T-helper 22 cell (primary cell): ENCODE measurements around the gene FTL.
A peak's percentile ranks its signal among the peaks of the same experiment; 100 is the strongest.

Experiments
- DNase-seq: peaks from one replicate; pipeline ENCODE4 v3.0.0-alpha.2; 2020; ENCODE audit warnings: low read depth

Gene FTL

GRCh38 chr19:48992581-48993174, 27.6 kb downstream of the FTL start:
- no peak for DNase-seq

GRCh38 chr19:48993175-48994034, 28.3 kb downstream of the FTL start, which contains the start of the genes GYS1 and RUVBL2:
GYS1 (minus strand) TSS chr19:48993309; CDS start chr19:48993112, 197 bp downstream.
RUVBL2 (plus strand) TSS chr19:48993887; CDS start chr19:48993912, 25 bp downstream.
- DNase-seq, result peak; percentile 97

GRCh38 chr19:48994035-48994386, 28.9 kb downstream of the FTL start:
- no peak for DNase-seq

GRCh38 chr19:48997972-48998371, 32.9 kb downstream of the FTL start:
- DNase-seq, result no peak

- peak; percentile 34 for DNase-seq
Measured at GRCh38 chr19:48999481-49000325, 34.6 kb downstream of the FTL start.

GRCh38 chr19:49004133-49004532, 39.0 kb downstream of the FTL start:
- DNase-seq, result no peak

- no peak for DNase-seq
Measured at GRCh38 chr19:49004964-49005614, 40.0 kb downstream of the FTL start.

GRCh38 chr19:49006905-49007304, 41.8 kb downstream of the FTL start:
- DNase-seq, result no peak

- DNase-seq, result no peak
Measured at GRCh38 chr19:49009828-49010227, 44.7 kb downstream of the FTL start.

- no peak for DNase-seq
Measured at GRCh38 chr19:49010453-49010852, 45.3 kb downstream of the FTL start.

- DNase-seq, result no peak
Measured at GRCh38 chr19:49011194-49011593, 46.1 kb downstream of the FTL start.

GRCh38 chr19:49014123-49014869, 49.2 kb downstream of the FTL start:
- DNase-seq, result no peak

- no peak for DNase-seq
Measured at GRCh38 chr19:49014870-49015255, 49.8 kb downstream of the FTL start.

- DNase-seq, result no peak
Measured at GRCh38 chr19:49016067-49016839, 51.1 kb downstream of the FTL start.
